H9 (cell line): Measurements from ENCODE around the gene PAM. TPM values are rescaled to one million over a fixed set of nuclear protein-coding genes. Genes with fewer than 3 reads are reported as not detected.
A peak's percentile ranks its signal among the peaks of the same experiment; 100 is the strongest.

ENCODE experiments used
- DNase-seq: peaks from one replicate; pipeline ENCODE4 v3.0.0-alpha.2; 2017
- H2AFZ ChIP-seq: one replicate; pipeline ENCODE4 v1.6.1; 2013; ENCODE audit warnings: mild to moderate bottlenecking, low read length, control low read depth, moderate library complexity
- H2AK5ac ChIP-seq: 2 replicates; pipeline ENCODE4 v1.6.1; 2013; ENCODE audit warnings: low read length, control low read depth, mixed read lengths; ENCODE audit not compliant: insufficient read length
- H2BK120ac ChIP-seq: one replicate; pipeline ENCODE4 v1.6.1; 2013; ENCODE audit warnings: low read depth, mild to moderate bottlenecking, low read length, control low read depth, inconsistent platforms; ENCODE audit not compliant: poor library complexity, severe bottlenecking
- H2BK12ac ChIP-seq: 2 replicates; pipeline ENCODE4 v1.6.1; 2013; ENCODE audit warnings: low read length, control low read depth, mixed read lengths, low read depth; ENCODE audit not compliant: insufficient read length
- H2BK15ac ChIP-seq: 2 replicates; pipeline ENCODE4 v1.6.1; 2013; ENCODE audit warnings: low read depth, low read length, control low read depth
- H2BK20ac ChIP-seq: one replicate; pipeline ENCODE4 v1.6.1; 2013; ENCODE audit warnings: low read depth, mild to moderate bottlenecking, low read length, control low read depth, inconsistent platforms; ENCODE audit not compliant: poor library complexity, severe bottlenecking
- H2BK5ac ChIP-seq: 2 replicates; pipeline ENCODE4 v1.6.1; 2013; ENCODE audit warnings: low read length, control low read depth, mixed read lengths; ENCODE audit not compliant: insufficient read length
- H3K14ac ChIP-seq: 2 replicates; pipeline ENCODE4 v1.6.1; 2013; ENCODE audit warnings: low read length, control low read depth; ENCODE audit not compliant: insufficient read depth
- H3K18ac ChIP-seq: 2 replicates; pipeline ENCODE4 v1.6.1; 2013; ENCODE audit warnings: low read depth, mild to moderate bottlenecking, mixed read lengths, low read length, control low read depth; ENCODE audit not compliant: insufficient read length
- H3K23ac ChIP-seq: 2 replicates; pipeline ENCODE4 v1.6.1; 2013; ENCODE audit warnings: low read length, control low read depth, mixed read lengths, low read depth; ENCODE audit not compliant: insufficient read length
- H3K23me2 ChIP-seq: 2 replicates; pipeline ENCODE4 v1.6.1; 2013; ENCODE audit warnings: low read depth, mild to moderate bottlenecking, mixed read lengths, low read length, control low read depth; ENCODE audit not compliant: insufficient read length, poor library complexity, severe bottlenecking
- H3K27ac ChIP-seq: 2 replicates; pipeline ENCODE4 v1.5.1; 2013; ENCODE audit warnings: low read length, control low read depth, mixed read lengths, low read depth; ENCODE audit not compliant: insufficient read length
- H3K27me3 ChIP-seq: 2 replicates; pipeline ENCODE4 v1.6.1; 2013; ENCODE audit warnings: low read length, control low read depth, inconsistent platforms; ENCODE audit not compliant: insufficient read depth
- H3K4ac ChIP-seq: 2 replicates; pipeline ENCODE4 v1.6.1; 2013; ENCODE audit warnings: low read depth, mild to moderate bottlenecking, control low read depth, inconsistent platforms, low read length, moderate library complexity
- H3K4me1 ChIP-seq: 2 replicates; pipeline ENCODE4 v1.6.1; 2013; ENCODE audit warnings: low read length, control low read depth, inconsistent platforms; ENCODE audit not compliant: insufficient read depth
- H3K4me2 ChIP-seq: 2 replicates; pipeline ENCODE4 v1.6.1; 2013; ENCODE audit warnings: low read length, control low read depth, mixed read lengths; ENCODE audit not compliant: insufficient read length, insufficient read depth
- H3K56ac ChIP-seq: 2 replicates; pipeline ENCODE4 v1.6.1; 2013; ENCODE audit warnings: low read depth, mild to moderate bottlenecking, mixed read lengths, low read length, control low read depth; ENCODE audit not compliant: insufficient read length
- H3K79me1 ChIP-seq: 2 replicates; pipeline ENCODE4 v1.6.1; 2013; ENCODE audit warnings: low read depth, mild to moderate bottlenecking, moderate library complexity, low read length, control low read depth, inconsistent platforms; ENCODE audit not compliant: insufficient read depth, poor library complexity, severe bottlenecking
- H3K79me2 ChIP-seq: 2 replicates; pipeline ENCODE4 v1.6.1; 2013; ENCODE audit warnings: low read length, control low read depth, inconsistent platforms; ENCODE audit not compliant: insufficient read depth
- H3K9ac ChIP-seq: 2 replicates; pipeline ENCODE4 v1.6.1; 2013; ENCODE audit warnings: low read length, control low read depth, mixed read lengths; ENCODE audit not compliant: insufficient read length; ENCODE audit errors: extremely low read depth
- H3K9me3 ChIP-seq: one replicate; pipeline ENCODE4 v1.6.1; 2013; ENCODE audit warnings: low read depth, low read length, inconsistent platforms; ENCODE audit not compliant: control insufficient read depth
- H3T11ph ChIP-seq: one replicate; pipeline ENCODE4 v1.6.1; 2013; ENCODE audit warnings: mild to moderate bottlenecking, low read length, control low read depth, inconsistent platforms
- H4K20me1 ChIP-seq: one replicate; pipeline ENCODE4 v1.6.1; 2013; ENCODE audit not compliant: control insufficient read depth, insufficient read length, insufficient read depth
- H4K5ac ChIP-seq: 2 replicates; pipeline ENCODE4 v1.6.1; 2013; ENCODE audit warnings: low read depth, mild to moderate bottlenecking, mixed read lengths, low read length, control low read depth; ENCODE audit not compliant: insufficient read length
- H4K8ac ChIP-seq: replicated peaks from 2 replicates; pipeline ENCODE4 v1.6.1; 2013; ENCODE audit warnings: low read length, control low read depth, mixed read lengths, low read depth; ENCODE audit not compliant: insufficient read length
- H4K91ac ChIP-seq: 2 replicates; pipeline ENCODE4 v1.6.1; 2013; ENCODE audit warnings: low read depth, mild to moderate bottlenecking, moderate library complexity, mixed read lengths, low read length, control low read depth; ENCODE audit not compliant: insufficient read length
- H3K27ac Mint-ChIP-seq, 3 experiments: 2 replicates in 2 of 3; 3 replicates in 1 of 3; pipeline ENCODE4 v1.8.0; 2020 to 2021; ENCODE audit warnings: mixed read lengths in 3 of 3, mild to moderate bottlenecking in 1 of 3, moderate library complexity in 1 of 3
- H3K27me3 Mint-ChIP-seq: 2 replicates; pipeline ENCODE4 v1.8.0; 2021; ENCODE audit warnings: low read depth, mild to moderate bottlenecking, moderate library complexity, mixed read lengths
- H3K36me3 Mint-ChIP-seq, 3 experiments: 2 replicates in 2 of 3; 3 replicates in 1 of 3; pipeline ENCODE4 v1.8.0; 2020 to 2021; ENCODE audit warnings: low read depth in 3 of 3, mixed read lengths in 3 of 3; ENCODE audit not compliant: insufficient read depth in 1 of 3
- H3K4me1 Mint-ChIP-seq, 2 experiments: 2 replicates each; pipeline ENCODE4 v1.8.0; 2020; ENCODE audit warnings: mixed read lengths in 2 of 2
- H3K4me3 Mint-ChIP-seq, 2 experiments: 2 replicates in 1 of 2; 3 replicates in 1 of 2; pipeline ENCODE4 v1.8.0; 2020 to 2021; ENCODE audit warnings: mild to moderate bottlenecking in 2 of 2, mixed read lengths in 2 of 2, moderate library complexity in 1 of 2
- H3K9me3 Mint-ChIP-seq, 2 experiments: 2 replicates in 1 of 2; 3 replicates in 1 of 2; pipeline ENCODE4 v1.8.0; 2020; ENCODE audit warnings: mild to moderate bottlenecking in 2 of 2, mixed read lengths in 2 of 2, moderate library complexity in 1 of 2
- WGBS: extraction: QIAGEN DNeasy Blood & Tissue Kit; methylation state at CpG from one replicate; pipeline ENCODE4 v1.1.7; 2013; ENCODE audit warnings: missing lambda C conversion rate, low lambda C conversion rate, mixed read lengths; ENCODE audit not compliant: insufficient read length; ENCODE audit errors: extremely low coverage; 5-methylcytosine and 5-hydroxymethylcytosine counted together
- total RNA-seq: library from RNA; stranded (reverse); gene quantifications from 2 replicates; pipeline ENCODE4 v1.2.1, GENCODE V29; 2021
- TF ChIP-seq, protein P1 (sequence below): fragments of 200-600 bp; sonication (generic); conservative IDR thresholded peaks from 3 replicates; pipeline ENCODE4 v1.8.0; 2021; ENCODE audit warnings: antibody characterized with exemption, mild to moderate bottlenecking

Gene PAM
- total RNA-seq, 1 experiment from 2014 or later = 31.5 TPM

DNA sequence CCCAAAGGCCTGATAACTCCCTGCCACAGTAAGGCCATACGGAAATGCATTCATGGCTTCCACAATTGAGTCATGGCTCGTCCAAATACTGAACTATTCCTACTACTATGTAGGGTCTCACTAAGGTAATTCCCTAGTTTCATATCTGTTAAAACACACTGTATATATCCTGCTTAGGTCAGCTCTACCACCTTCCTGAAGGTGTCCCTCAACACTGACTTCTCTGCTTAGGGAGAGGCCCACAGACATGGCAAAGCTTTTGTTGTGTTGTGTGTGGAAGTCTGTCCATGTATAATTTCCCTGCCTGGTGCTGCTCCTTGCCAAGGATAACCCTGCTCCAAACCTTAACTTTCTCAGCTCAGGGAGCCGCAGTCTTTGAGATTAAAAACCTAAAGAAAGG is 304.4 kb downstream of the PAM start:
- Histone ChIP-seq H2BK15ac (no peak overlapping the region), H3K27me3 (no peaks in the 10 kb centered on the region), H2BK5ac (no peak overlapping the region), H3K4ac (no peak overlapping the region), H3T11ph (no peak overlapping the region), H2BK12ac (no peak overlapping the region), H2AK5ac (no peak overlapping the region), H4K5ac (no peak overlapping the region), H3K9me3 (no peaks in the 10 kb centered on the region), H2BK20ac (no peak overlapping the region), H4K91ac (no peak overlapping the region), H3K4me2 (no peak overlapping the region), H3K27ac (no peak overlapping the region), H3K18ac (no peak overlapping the region), H3K23me2 (no peaks in the 10 kb centered on the region), H3K56ac (no peak overlapping the region), H3K79me1 (no peaks in the 10 kb centered on the region), H3K14ac (no peak overlapping the region), H2BK120ac (no peak overlapping the region), H3K4me1 (peaks cover 8% of the 10 kb centered on the region; the same call in 1 of the 2 replicates), H4K20me1 (no peaks in the 10 kb centered on the region), H3K9ac (no peak overlapping the region), H3K79me2 (no peaks in the 10 kb centered on the region), H4K8ac (no peak overlapping the region), H2AFZ (no peak overlapping the region), H3K23ac (no peak overlapping the region)
- peak overlapping the region in 1 of 3 experiments; percentile 90; a peak in 3 of 7 replicates for H3K27ac Mint-ChIP-seq
- no CpG with 5 or more reads among the region's 3 CpGs for WGBS
- TF ChIP-seq, protein P1, sequence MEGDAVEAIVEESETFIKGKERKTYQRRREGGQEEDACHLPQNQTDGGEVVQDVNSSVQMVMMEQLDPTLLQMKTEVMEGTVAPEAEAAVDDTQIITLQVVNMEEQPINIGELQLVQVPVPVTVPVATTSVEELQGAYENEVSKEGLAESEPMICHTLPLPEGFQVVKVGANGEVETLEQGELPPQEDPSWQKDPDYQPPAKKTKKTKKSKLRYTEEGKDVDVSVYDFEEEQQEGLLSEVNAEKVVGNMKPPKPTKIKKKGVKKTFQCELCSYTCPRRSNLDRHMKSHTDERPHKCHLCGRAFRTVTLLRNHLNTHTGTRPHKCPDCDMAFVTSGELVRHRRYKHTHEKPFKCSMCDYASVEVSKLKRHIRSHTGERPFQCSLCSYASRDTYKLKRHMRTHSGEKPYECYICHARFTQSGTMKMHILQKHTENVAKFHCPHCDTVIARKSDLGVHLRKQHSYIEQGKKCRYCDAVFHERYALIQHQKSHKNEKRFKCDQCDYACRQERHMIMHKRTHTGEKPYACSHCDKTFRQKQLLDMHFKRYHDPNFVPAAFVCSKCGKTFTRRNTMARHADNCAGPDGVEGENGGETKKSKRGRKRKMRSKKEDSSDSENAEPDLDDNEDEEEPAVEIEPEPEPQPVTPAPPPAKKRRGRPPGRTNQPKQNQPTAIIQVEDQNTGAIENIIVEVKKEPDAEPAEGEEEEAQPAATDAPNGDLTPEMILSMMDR = no peak
- DNase-seq = no peak
- H3K9me3 Mint-ChIP-seq = peaks cover 7% of the 10 kb centered on the region in 2 experiments
- peaks cover 21 to 34% of the 10 kb centered on the region in 2 experiments for H3K4me1 Mint-ChIP-seq
- H3K36me3 Mint-ChIP-seq = peaks cover 0 to 3% (median 3%) of the 10 kb centered on the region in 3 experiments; a peak in 3 of 7 replicates
- H3K4me3 Mint-ChIP-seq = no peak overlapping the region
- H3K27me3 Mint-ChIP-seq = no peaks in the 10 kb centered on the region; the same call in 1 of the 2 replicates
